ENCODE results near the gene SLC37A2. TPM values are rescaled to one million over a fixed set of nuclear protein-coding genes. Genes with fewer than 3 reads are reported as not detected.

The SLC37A2 gene
- total RNA-seq, 1 experiment from 2014 or later, result 0.23 TPM

DNA sequence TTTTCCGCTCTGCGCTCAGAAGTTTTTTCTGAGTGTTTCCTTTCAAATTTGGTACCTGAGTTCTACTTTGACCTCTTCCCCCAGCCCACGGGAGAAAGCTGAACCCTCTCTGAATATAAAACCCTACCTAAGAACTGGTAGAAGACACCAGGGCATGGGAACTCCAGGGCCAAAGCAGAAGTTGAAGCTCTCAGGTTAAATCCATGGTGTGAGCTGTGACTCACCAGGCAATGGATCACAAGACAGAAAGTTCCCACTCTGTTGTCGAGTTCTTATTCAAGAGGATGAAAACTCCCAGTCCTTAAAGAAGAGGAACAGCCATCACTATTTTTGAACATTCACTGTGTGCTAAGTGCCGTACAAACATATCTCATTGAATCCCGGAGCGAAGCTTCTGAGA lies 39.4 kb downstream of the SLC37A2 start:
- no TSS peak for BruUV-seq (replicated peaks)
- no peak for ATAC-seq
- ChIA-PET CTCF (no interaction called here), POLR2A (no interaction called here)
- Histone ChIP-seq H3K36me3 (ENCODE audit: control insufficient read depth, insufficient read depth, low read length) (no peaks in the 10 kb centered on the region; the same call in 1 of the 2 replicates), H3K4me3 (ENCODE audit: low read depth in 2 of 2, low read length in 2 of 2) (no peak overlapping the region), H3K27ac (ENCODE audit: low read length) (no peak overlapping the region), H3K27me3 (ENCODE audit: control insufficient read depth, insufficient read depth, low read length) (no peaks in the 10 kb centered on the region), H3K9me3 (ENCODE audit: control insufficient read depth, insufficient read depth, low read depth, low read length) (no peaks in the 10 kb centered on the region), H3K4me1 (ENCODE audit: control insufficient read depth, insufficient read depth, low read length) (no peaks in the 10 kb centered on the region)
- no peak for DNase-seq (ENCODE audit: low read depth, low spot score)
- TF ChIP-seq TCF7L2 (IDR thresholded peaks at IDR 0.05; ENCODE audit: low read depth, low read length) (no peak), POLR2AphosphoS5 (IDR thresholded peaks at IDR 0.05; ENCODE audit: low read depth, low read length) (no peak), SIN3A (IDR thresholded peaks at IDR 0.05; ENCODE audit: borderline replicate concordance, insufficient read depth, low read depth, low read length) (no peak)
- TF ChIP-seq, protein P1, sequence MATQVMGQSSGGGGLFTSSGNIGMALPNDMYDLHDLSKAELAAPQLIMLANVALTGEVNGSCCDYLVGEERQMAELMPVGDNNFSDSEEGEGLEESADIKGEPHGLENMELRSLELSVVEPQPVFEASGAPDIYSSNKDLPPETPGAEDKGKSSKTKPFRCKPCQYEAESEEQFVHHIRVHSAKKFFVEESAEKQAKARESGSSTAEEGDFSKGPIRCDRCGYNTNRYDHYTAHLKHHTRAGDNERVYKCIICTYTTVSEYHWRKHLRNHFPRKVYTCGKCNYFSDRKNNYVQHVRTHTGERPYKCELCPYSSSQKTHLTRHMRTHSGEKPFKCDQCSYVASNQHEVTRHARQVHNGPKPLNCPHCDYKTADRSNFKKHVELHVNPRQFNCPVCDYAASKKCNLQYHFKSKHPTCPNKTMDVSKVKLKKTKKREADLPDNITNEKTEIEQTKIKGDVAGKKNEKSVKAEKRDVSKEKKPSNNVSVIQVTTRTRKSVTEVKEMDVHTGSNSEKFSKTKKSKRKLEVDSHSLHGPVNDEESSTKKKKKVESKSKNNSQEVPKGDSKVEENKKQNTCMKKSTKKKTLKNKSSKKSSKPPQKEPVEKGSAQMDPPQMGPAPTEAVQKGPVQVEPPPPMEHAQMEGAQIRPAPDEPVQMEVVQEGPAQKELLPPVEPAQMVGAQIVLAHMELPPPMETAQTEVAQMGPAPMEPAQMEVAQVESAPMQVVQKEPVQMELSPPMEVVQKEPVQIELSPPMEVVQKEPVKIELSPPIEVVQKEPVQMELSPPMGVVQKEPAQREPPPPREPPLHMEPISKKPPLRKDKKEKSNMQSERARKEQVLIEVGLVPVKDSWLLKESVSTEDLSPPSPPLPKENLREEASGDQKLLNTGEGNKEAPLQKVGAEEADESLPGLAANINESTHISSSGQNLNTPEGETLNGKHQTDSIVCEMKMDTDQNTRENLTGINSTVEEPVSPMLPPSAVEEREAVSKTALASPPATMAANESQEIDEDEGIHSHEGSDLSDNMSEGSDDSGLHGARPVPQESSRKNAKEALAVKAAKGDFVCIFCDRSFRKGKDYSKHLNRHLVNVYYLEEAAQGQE (IDR thresholded peaks at IDR 0.05; ENCODE audit: insufficient read depth in 1 of 2, low read depth in 2 of 2, low read length in 1 of 2), result no peak
- TF ChIP-seq, protein P2, sequence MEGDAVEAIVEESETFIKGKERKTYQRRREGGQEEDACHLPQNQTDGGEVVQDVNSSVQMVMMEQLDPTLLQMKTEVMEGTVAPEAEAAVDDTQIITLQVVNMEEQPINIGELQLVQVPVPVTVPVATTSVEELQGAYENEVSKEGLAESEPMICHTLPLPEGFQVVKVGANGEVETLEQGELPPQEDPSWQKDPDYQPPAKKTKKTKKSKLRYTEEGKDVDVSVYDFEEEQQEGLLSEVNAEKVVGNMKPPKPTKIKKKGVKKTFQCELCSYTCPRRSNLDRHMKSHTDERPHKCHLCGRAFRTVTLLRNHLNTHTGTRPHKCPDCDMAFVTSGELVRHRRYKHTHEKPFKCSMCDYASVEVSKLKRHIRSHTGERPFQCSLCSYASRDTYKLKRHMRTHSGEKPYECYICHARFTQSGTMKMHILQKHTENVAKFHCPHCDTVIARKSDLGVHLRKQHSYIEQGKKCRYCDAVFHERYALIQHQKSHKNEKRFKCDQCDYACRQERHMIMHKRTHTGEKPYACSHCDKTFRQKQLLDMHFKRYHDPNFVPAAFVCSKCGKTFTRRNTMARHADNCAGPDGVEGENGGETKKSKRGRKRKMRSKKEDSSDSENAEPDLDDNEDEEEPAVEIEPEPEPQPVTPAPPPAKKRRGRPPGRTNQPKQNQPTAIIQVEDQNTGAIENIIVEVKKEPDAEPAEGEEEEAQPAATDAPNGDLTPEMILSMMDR (IDR thresholded peaks at IDR 0.05), result no peak
- intact Hi-C loops (cut with micrococcal nuclease; ENCODE audit: unreplicated experiment) (no loop called here), in situ Hi-C loops (cut with HindIII; ENCODE audit: low pct_unique_long_range_greater_than_20kb, low sequenced_read_pairs) (no loop called here)

DNA sequence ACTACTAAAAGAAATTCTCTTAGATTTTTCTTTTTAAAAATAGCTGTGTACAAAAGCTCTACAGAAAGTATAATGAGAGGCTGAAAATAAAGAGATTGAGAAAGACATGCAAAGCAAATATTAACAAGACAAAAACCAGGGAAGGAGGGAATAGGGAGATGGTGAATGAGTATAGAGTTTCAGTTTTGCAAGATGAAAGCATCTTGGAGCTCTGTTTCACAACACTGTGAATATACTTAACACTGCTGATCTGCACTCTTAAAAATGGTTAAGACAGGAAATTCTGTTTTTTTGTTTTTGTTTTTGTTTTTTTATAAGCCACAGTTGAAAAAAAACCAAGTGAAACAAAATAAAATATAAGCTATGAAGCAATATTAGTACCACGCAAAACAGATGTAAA lies 42.8 kb downstream of the SLC37A2 start:
- H3K4me3 ChIP-seq (ENCODE audit: low read depth in 2 of 2, low read length in 2 of 2), result no peak overlapping the region
- no peak for TF ChIP-seq SIN3A (IDR thresholded peaks at IDR 0.05; ENCODE audit: borderline replicate concordance, insufficient read depth, low read depth, low read length)
- TF ChIP-seq, protein P1 (IDR thresholded peaks at IDR 0.05; ENCODE audit: insufficient read depth in 1 of 2, low read depth in 2 of 2, low read length in 1 of 2), result no peak
- TF ChIP-seq, protein P2 (IDR thresholded peaks at IDR 0.05), result no peak
- ChIA-PET POLR2A (interaction anchor here (0.7 kb wide), 1 partner anchor 58 kb away, joined by 5 read pairs; no protein-coding TSS in a partner anchor), CTCF (interaction anchor here (0.6 to 1.0 kb wide), 5 partner anchors 15 to 348 kb away, joined by 3 read pairs; partner anchors contain the start of gene PKNOX2)
- H3K27ac ChIP-seq (ENCODE audit: low read length), result no peak overlapping the region
- no TSS peak for BruUV-seq (replicated peaks)
- no peak for ATAC-seq
- intact Hi-C loops (cut with micrococcal nuclease; ENCODE audit: unreplicated experiment) (no loop called here), in situ Hi-C loops (cut with HindIII; ENCODE audit: low pct_unique_long_range_greater_than_20kb, low sequenced_read_pairs) (no loop called here)
- DNase-seq (ENCODE audit: low read depth, low spot score), result no peak
- H3K9me3 ChIP-seq (ENCODE audit: control insufficient read depth, insufficient read depth, low read depth, low read length), result no peaks in the 10 kb centered on the region
- H3K36me3 ChIP-seq (ENCODE audit: control insufficient read depth, insufficient read depth, low read length), result no peaks in the 10 kb centered on the region; the same call in 1 of the 2 replicates
- H3K27me3 ChIP-seq (ENCODE audit: control insufficient read depth, insufficient read depth, low read length), result no peaks in the 10 kb centered on the region
- peaks cover 7% of the 10 kb centered on the region; the same call in 1 of the 2 replicates for H3K4me1 ChIP-seq (ENCODE audit: control insufficient read depth, insufficient read depth, low read length)

Data from Panc1 (cell line).